CD8-positive, alpha-beta memory T cell (primary cell): Measurements from ENCODE around the gene TRIM49D2. TPM values are rescaled to one million over a fixed set of nuclear protein-coding genes. Genes with fewer than 3 reads are reported as not detected.
"Not testable (repeated sequence)": the region's sequence is repeated elsewhere in the genome, so short reads cannot be mapped to it uniquely, and the experiment has no call there.

Experiments
- CTCF ChIA-PET: fragments of 350-600 bp; sonication (Branson Sonifier 250); formaldehyde crosslinking; loops from one replicate; lab custom pipeline; 2021; ENCODE audit warnings: antibody characterized with exemption; lab: Charles Lee
- POLR2A ChIA-PET: fragments of 350-600 bp; sonication (Branson Sonifier 250); formaldehyde crosslinking; loops from one replicate; lab custom pipeline; 2021; ENCODE audit warnings: antibody characterized with exemption; lab: Charles Lee
- DNase-seq, 5 donors: peaks; one replicate each; pipeline versions ENCODE4 v3.0.0 to v3.0.0-alpha.2; 2020 to 2022; ENCODE audit warnings: mixed read lengths in 1 of 5
- H3K27ac ChIP-seq: one replicate; pipeline ENCODE4 v1.7.0; 2013; ENCODE audit warnings: low read depth, mild to moderate bottlenecking, low read length, moderate library complexity
- H3K27me3 ChIP-seq: 2 replicates; pipeline ENCODE4 v1.7.0; 2013; ENCODE audit warnings: low read length, mild to moderate bottlenecking; ENCODE audit not compliant: insufficient read depth, poor library complexity, severe bottlenecking
- H3K36me3 ChIP-seq: 2 replicates; pipeline ENCODE4 v1.7.0; 2013; ENCODE audit warnings: mild to moderate bottlenecking, low read length, moderate library complexity; ENCODE audit not compliant: insufficient read depth
- H3K4me1 ChIP-seq: 2 replicates; pipeline ENCODE4 v1.7.0; 2013; ENCODE audit warnings: mild to moderate bottlenecking, low read length, moderate library complexity; ENCODE audit not compliant: insufficient read depth
- H3K4me3 ChIP-seq: 2 replicates; pipeline ENCODE4 v1.7.0; 2013; ENCODE audit warnings: mild to moderate bottlenecking, low read length
- H3K9me3 ChIP-seq: 2 replicates; pipeline ENCODE4 v1.7.0; 2013; ENCODE audit warnings: mild to moderate bottlenecking, low read length
- H3K27ac Mint-ChIP-seq, 8 donors: one replicate each; pipeline ENCODE4 v1.8.0; 2020 to 2021; ENCODE audit warnings: mixed read lengths in 8 of 8, mild to moderate bottlenecking in 6 of 8, inconsistent platforms in 3 of 8, moderate library complexity in 3 of 8
- H3K27me3 Mint-ChIP-seq, 2 donors: one replicate each; pipeline ENCODE4 v1.8.0; 2020 to 2021; ENCODE audit warnings: mixed read lengths in 2 of 2, mild to moderate bottlenecking in 1 of 2, moderate library complexity in 1 of 2
- H3K36me3 Mint-ChIP-seq, 3 donors: one replicate each; pipeline ENCODE4 v1.8.0; 2020 to 2021; ENCODE audit warnings: mixed read lengths in 3 of 3, inconsistent platforms in 1 of 3, mild to moderate bottlenecking in 1 of 3
- H3K4me1 Mint-ChIP-seq, 3 donors: one replicate each; pipeline ENCODE4 v1.8.0; 2020 to 2021; ENCODE audit warnings: mixed read lengths in 3 of 3, inconsistent platforms in 1 of 3, mild to moderate bottlenecking in 1 of 3
- H3K4me3 Mint-ChIP-seq, 7 donors: one replicate each; pipeline ENCODE4 v1.8.0; 2020 to 2021; ENCODE audit warnings: mixed read lengths in 7 of 7, mild to moderate bottlenecking in 6 of 7, moderate library complexity in 4 of 7, inconsistent platforms in 2 of 7
- H3K9me3 Mint-ChIP-seq, 5 donors: one replicate each; pipeline ENCODE4 v1.8.0; 2020 to 2022; ENCODE audit warnings: mixed read lengths in 5 of 5, mild to moderate bottlenecking in 3 of 5, moderate library complexity in 2 of 5, inconsistent platforms in 1 of 5
- polyA plus RNA-seq: library from polyadenylated mRNA; unstranded; fragments of 300-500 nt; fragmentation: Illumina TruSeq; gene quantifications from one replicate; pipeline ENCODE4 v1.2.3, GENCODE V29; 2021
- total RNA-seq, 2 experiments: library from RNA; stranded (reverse); gene quantifications; one replicate each; pipeline ENCODE4 v1.2.3, GENCODE V29; 2021

Gene TRIM49D2
- total RNA-seq (not detected), polyA plus RNA-seq (not detected)

GRCh38 chr11:89923764-89924163, at the start of gene TRIM49D2:
TRIM49D2 (plus strand) TSS chr11:89924064; CDS start chr11:89926762, 2,698 bp downstream.
- H3K36me3 Mint-ChIP-seq, H3K27ac ChIP-seq, H3K9me3 Mint-ChIP-seq, H3K36me3 ChIP-seq, CTCF ChIA-PET, DNase-seq, H3K4me1 ChIP-seq, H3K9me3 ChIP-seq, H3K4me3 Mint-ChIP-seq, H3K27me3 ChIP-seq, POLR2A ChIA-PET, H3K4me1 Mint-ChIP-seq, H3K27ac Mint-ChIP-seq, H3K27me3 Mint-ChIP-seq, H3K4me3 ChIP-seq: not testable (repeated sequence)

- H3K27ac ChIP-seq, H3K36me3 ChIP-seq, H3K36me3 Mint-ChIP-seq, H3K27me3 Mint-ChIP-seq, H3K27me3 ChIP-seq, H3K4me3 ChIP-seq, H3K9me3 ChIP-seq, H3K4me1 ChIP-seq, H3K27ac Mint-ChIP-seq, H3K9me3 Mint-ChIP-seq, H3K4me1 Mint-ChIP-seq, DNase-seq, CTCF ChIA-PET, H3K4me3 Mint-ChIP-seq, POLR2A ChIA-PET: not testable (repeated sequence)
These were observed 46.4 kb upstream of the TRIM49D2 start for GRCh38 chr11:89877511-89877910.

- H3K27ac Mint-ChIP-seq, H3K4me3 ChIP-seq, H3K36me3 Mint-ChIP-seq, H3K4me3 Mint-ChIP-seq, H3K27me3 Mint-ChIP-seq, H3K4me1 ChIP-seq, DNase-seq, H3K27me3 ChIP-seq, H3K4me1 Mint-ChIP-seq, H3K36me3 ChIP-seq, POLR2A ChIA-PET, CTCF ChIA-PET, H3K9me3 ChIP-seq, H3K9me3 Mint-ChIP-seq, H3K27ac ChIP-seq: not testable (repeated sequence)
These were observed 30.6 kb upstream of the TRIM49D2 start for GRCh38 chr11:89893245-89893644.

- POLR2A ChIA-PET, CTCF ChIA-PET, H3K36me3 ChIP-seq, DNase-seq, H3K4me1 Mint-ChIP-seq, H3K4me1 ChIP-seq, H3K4me3 Mint-ChIP-seq, H3K27ac ChIP-seq, H3K27ac Mint-ChIP-seq, H3K9me3 ChIP-seq, H3K27me3 Mint-ChIP-seq, H3K4me3 ChIP-seq, H3K36me3 Mint-ChIP-seq, H3K27me3 ChIP-seq, H3K9me3 Mint-ChIP-seq: not testable (repeated sequence)
These were observed 23.1 kb upstream of the TRIM49D2 start for GRCh38 chr11:89900809-89901208.

GRCh38 chr11:89922195-89922660, 1.6 kb upstream of the TRIM49D2 start, which contains the start of gene TRIM49D1:
TRIM49D1 (minus strand) TSS chr11:89922245; CDS start chr11:89917710, 4,535 bp downstream.
- H3K4me3 ChIP-seq = no peak within 1 kb of the TSS
- Mint-ChIP-seq H3K27me3 (no peaks in the 10 kb centered on the region), H3K36me3 (no peaks in the 10 kb centered on the region), H3K4me3 (no peak within 1 kb of the TSS), H3K9me3 (no peaks in the 10 kb centered on the region), H3K4me1 (no peaks in the 10 kb centered on the region), H3K27ac (no peak within 1 kb of the TSS)
- DNase-seq = no peak
- POLR2A ChIA-PET = no interaction called here
- H3K27ac ChIP-seq = no peak within 1 kb of the TSS
- no peaks in the 10 kb centered on the region for H3K36me3 ChIP-seq
- CTCF ChIA-PET = no interaction called here
- H3K9me3 ChIP-seq = no peaks in the 10 kb centered on the region
- no peaks in the 10 kb centered on the region for H3K27me3 ChIP-seq
- no peaks in the 10 kb centered on the region for H3K4me1 ChIP-seq

- CTCF ChIA-PET, H3K4me1 Mint-ChIP-seq, H3K4me3 ChIP-seq, H3K4me1 ChIP-seq, H3K27ac ChIP-seq, H3K36me3 Mint-ChIP-seq, H3K9me3 Mint-ChIP-seq, H3K27me3 Mint-ChIP-seq, H3K27ac Mint-ChIP-seq, H3K9me3 ChIP-seq, H3K27me3 ChIP-seq, H3K4me3 Mint-ChIP-seq, H3K36me3 ChIP-seq, DNase-seq, POLR2A ChIA-PET: not testable (repeated sequence)
These were observed 37.0 kb downstream of the TRIM49D2 start for GRCh38 chr11:89960833-89961232.

- H3K36me3 ChIP-seq, POLR2A ChIA-PET, DNase-seq, H3K4me3 ChIP-seq, H3K9me3 Mint-ChIP-seq, H3K4me1 ChIP-seq, H3K36me3 Mint-ChIP-seq, H3K4me3 Mint-ChIP-seq, H3K27me3 ChIP-seq, CTCF ChIA-PET, H3K27ac ChIP-seq, H3K9me3 ChIP-seq, H3K27me3 Mint-ChIP-seq, H3K4me1 Mint-ChIP-seq, H3K27ac Mint-ChIP-seq: not testable (repeated sequence)
These were observed 41.9 kb downstream of the TRIM49D2 start, which contains the start of gene TRIM64 for GRCh38 chr11:89965737-89966136. TRIM64 (plus strand) TSS chr11:89966037; CDS start chr11:89968504, 2,467 bp downstream.
